Forelimb muscle (tissue), 1 donor: ENCODE measurements around the gene TMEM132E. TPM values are rescaled to one million over a fixed set of nuclear protein-coding genes. Genes with fewer than 3 reads are reported as not detected.

Source experiments
- DNase-seq: peaks from one replicate; pipeline ENCODE4 v3.0.0-alpha.2; 2013; ENCODE audit warnings: low read depth
- polyA plus RNA-seq: library from polyadenylated mRNA; unstranded; fragments of 120-200 nt; gene quantifications from one replicate; pipeline ENCODE4 v1.2.1, GENCODE V29; 2013; ENCODE audit not compliant: insufficient read length

TMEM132E gene
- polyA plus RNA-seq, 1 donor, result 0.22 TPM

- no peak for DNase-seq
Measured at GRCh38 chr17:34569591-34569990, 9.8 kb upstream of the TMEM132E start.

GRCh38 chr17:34570506-34570905, 8.9 kb upstream of the TMEM132E start:
- DNase-seq, result no peak

- no peak for DNase-seq
Measured at GRCh38 chr17:34571428-34572130, 7.8 kb upstream of the TMEM132E start.

GRCh38 chr17:34572483-34572882, 6.9 kb upstream of the TMEM132E start:
- DNase-seq, result no peak

DNA sequence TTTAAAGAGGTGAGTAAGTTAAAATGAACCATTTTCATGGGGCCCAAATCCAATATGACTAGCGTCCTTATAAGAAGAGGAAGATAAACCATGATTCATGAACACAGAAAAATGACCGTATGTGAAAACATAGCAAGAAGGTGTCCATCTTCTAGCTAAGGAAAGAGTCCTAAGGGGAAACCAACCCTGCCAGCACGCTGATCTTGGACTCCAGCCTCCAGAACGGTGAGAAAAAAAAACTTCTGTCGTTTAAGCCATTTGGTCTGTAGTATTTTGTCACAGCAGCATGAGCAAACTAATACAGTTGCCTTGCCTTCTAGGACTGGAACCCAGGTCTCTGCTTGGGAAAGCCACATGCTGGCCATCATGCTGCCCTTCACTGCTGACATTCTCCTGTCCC, 4.2 kb upstream of the TMEM132E start:
- DNase-seq, result no peak

- no peak for DNase-seq
Measured at GRCh38 chr17:34578016-34578415, 1.4 kb upstream of the TMEM132E start.

DNA sequence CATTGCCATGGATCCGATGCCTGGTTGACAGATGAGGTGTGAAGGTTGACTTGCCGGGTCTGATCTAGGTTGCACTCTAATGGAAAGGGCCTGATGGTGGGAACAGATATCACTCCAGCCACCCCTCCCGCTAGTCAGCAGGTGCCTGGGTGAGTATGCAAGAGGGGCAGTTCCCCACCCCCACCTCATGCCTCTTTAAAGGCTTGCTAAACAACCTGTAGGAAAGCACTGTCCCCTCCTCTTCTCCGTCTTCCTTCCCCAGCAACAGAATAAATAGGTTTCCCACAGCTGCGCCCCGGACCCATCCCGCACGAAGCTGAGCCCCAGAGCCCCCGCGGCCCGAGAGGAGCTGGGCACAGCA, 746 bp upstream of the TMEM132E start:
- DNase-seq, result no peak

DNA sequence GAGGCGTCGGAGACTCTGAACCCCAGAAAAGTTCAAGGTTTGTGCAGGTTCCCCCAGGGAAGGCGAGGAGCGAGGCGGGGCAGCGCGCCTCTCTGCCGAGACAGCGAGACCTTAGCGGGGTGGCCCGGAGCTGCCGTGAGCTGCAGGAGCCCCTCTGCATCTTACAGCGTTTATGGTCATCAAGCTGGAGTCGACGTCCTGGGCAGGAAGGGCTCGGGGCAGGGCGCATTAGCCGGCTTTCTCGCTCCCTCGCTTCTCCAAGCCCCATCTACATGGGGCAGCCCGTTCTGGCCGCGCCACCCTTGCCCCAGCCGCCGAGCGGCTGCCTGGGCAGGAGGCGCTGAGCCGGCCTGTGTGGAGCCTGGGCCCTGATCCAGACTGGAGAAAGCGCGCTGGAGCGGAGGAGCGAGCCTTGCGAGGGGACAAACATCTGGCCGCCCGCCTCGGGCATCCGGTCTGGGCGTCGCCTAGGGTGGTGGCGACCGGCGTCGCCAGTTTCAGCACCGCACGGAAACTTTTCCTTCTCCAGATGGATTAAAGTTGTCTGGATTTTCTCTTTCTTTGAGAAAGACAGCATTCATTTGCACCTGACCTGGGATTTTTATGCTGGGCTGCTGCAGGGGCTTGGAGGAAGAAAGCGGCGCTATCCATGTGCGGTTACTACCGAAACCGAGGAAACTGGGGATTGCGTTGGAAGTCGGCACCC, 750 bp downstream of the TMEM132E start:
- no peak for DNase-seq

DNA sequence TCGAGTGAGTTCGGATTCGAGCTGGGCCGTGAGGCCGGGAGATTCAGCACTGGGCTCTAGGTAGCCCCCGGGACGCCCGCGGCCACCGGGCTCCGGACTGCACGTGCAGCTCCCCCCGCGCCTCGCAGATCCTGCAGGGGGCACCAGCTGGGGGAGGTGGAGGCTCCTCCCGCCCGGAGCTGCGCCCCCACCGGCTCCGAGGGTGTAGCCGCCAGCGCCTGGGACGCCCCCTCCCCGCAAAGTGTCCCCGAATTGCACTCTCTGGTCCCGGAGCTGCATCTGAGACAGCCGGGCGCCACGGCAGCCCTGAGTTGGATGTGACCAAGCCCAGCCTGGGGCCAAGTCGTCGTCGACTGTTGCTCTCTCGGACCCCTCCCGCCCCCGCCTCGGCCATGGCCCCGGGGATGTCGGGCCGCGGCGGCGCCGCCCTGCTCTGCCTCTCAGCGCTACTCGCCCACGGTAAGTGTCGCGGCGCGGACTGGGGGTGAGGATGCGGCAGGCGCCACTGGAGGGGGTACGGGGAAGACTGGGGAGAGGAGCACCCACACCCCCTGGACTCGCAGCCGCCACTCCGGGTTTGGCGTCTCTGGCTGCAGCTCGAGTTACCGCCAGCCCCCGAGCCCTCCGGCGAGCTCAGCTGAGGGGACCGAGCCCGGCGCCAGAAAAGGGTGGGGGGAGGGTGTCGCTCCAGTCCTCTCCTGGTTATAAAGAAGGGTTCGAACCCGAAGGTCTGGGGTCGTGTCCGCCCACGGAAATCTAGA, 1.5 kb downstream of the TMEM132E start:
- DNase-seq, result no peak

- no peak for DNase-seq
Measured at GRCh38 chr17:34581446-34582184, 2.2 kb downstream of the TMEM132E start.

DNA sequence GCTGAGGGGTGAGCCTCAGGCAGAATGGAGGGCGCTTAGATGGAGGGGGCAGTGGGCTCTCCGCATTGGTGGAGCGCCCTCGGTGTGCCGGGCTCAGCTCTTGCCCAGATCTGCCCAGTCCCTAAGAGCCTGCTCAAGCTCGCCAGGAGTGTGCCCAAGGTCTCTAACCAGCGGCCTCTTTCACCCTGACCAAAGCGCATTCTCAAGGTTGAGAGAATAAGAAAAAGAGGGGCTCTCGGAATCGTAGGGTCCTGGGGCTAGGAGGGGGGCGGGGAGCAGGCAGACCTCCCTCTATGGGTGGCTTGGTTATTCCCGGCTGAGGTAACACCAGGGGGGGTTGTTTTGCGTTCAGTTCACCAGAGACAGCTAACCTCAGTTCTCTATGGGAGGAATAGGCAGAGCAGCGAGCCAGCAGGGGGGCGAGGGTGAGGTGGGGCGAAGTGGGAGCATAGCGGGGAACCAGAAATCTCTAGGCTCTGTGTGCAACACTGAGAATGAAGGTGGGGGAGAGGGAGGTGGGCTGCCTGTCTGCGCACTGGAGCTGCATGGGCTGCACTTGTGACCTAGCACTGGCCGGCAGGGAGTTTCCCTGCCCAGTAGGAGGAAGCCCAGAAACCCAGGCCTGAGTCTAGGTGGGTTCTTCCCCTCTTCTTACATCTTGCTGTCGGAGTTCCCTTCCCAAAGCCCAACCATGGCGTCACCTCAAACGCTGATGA, 3.0 kb downstream of the TMEM132E start:
- no peak for DNase-seq

- DNase-seq, result no peak
Measured at GRCh38 chr17:34582901-34583245, 3.5 kb downstream of the TMEM132E start.

DNA sequence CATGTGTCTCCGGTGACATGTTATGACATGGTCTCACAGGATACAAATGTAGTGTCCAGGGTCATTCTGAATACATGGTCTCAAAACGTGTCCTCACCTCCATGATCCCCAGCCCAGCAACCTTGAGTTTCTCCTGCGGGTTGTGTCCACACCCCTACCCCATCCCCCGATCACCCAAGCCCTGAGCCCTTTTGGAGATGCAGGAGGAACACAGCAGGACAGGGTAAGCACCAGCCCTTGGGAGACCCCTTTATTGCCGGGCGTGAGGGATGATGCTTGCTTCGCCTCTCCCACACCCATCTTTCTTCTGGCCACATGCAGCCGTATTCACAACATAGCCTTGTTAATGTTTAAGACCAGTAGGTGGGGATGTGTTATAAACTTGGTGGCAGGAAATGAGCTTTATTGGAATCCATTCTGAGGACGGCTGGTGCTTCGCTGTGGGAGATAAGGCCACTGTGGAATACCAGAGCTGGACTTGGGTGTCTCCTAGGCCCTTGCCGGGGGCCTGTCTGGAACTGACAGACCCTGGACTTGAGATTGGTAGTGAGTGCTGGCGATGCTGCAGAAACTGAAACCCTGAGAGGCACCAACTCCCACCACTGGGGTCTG, 5.5 kb downstream of the TMEM132E start:
- DNase-seq, result no peak

- DNase-seq, result no peak
Measured at GRCh38 chr17:34586346-34586846, 7.0 kb downstream of the TMEM132E start.

GRCh38 chr17:34588266-34588665, 8.9 kb downstream of the TMEM132E start:
- no peak for DNase-seq

- DNase-seq, result no peak
Measured at GRCh38 chr17:34589120-34589965, 10.0 kb downstream of the TMEM132E start.

DNA sequence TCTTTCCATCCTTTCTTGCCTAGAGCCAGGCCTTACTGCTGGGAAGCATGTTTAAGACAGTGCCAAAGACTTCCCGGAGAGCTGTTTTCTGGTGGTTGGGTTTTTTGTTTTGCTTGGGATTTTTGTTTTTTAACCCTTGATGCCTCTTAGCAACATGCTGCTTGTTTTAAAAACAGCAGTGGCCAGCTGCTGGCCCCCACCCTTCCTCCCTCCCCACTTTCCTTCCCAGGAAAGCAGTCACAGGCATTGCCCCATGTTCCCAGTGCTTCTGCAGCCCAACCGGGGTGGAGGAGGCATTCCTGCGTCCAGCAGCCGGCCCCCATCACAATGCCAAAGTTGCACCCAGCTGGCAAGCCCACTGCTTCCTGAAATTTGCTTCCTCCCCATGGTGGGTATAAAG, 12.6 kb downstream of the TMEM132E start:
- DNase-seq, result no peak

DNA sequence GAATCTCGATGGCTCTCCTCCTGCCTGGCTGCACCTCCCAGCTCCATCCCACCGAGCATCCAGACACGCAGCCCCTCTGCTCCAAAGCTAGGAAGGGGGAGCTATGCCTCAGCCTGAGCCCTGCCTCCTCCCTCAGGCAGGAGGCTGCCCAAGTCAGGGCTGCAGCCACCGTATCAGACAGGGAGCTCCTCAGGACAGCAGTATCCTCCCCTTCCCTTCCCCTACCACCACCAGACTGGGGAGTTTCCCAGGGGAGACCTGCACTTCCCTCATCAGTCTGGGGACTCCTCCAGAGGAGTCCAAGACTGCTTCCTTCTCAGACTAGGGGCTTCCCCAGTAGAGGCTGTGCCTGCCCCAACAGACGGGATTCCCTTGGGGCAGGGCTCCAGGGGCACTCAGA, 17.5 kb downstream of the TMEM132E start:
- DNase-seq, result no peak

DNA sequence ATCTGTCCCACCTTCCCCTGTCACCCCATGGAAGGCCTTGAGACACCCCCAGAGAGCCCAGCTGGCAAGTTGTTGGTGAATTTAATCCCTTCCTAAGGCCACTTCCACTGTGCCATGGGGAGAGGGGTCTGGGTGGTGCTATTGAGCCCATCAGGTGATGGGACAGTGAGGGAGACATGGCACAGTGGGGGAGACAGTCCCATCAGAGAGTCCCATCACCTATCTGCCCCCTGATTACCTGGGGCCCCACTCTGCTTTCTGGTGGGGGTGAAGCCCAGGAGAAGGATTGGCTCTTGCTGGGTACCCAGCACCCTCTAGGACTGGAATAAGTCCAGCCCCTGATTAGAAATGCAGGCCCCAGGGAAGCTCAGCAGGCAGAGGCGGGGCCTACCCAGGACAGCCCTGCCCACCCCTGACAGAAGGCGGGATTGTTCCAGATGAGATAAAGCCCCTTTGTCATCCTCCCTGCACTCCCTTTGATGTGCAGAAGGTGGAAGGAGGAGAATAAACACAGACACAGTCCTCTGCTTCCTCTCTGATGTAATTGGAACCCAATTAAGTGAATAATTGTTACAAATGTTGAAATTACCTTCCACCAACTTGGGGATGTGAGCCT, 18.9 kb downstream of the TMEM132E start:
- no peak for DNase-seq

- no peak for DNase-seq
Measured at GRCh38 chr17:34601416-34601815, 22.0 kb downstream of the TMEM132E start.
